GM23338 (cell line): ENCODE data around the gene ME1. TPM values are rescaled to one million over a fixed set of nuclear protein-coding genes. Genes with fewer than 3 reads are reported as not detected.

Source experiments
- ATAC-seq: fragments of 200-7000 bp; cut with Tn5 transposase; 3 replicates; pipeline ENCODE4 v1.9.1; 2020
- DNase-seq: peaks from one replicate; pipeline ENCODE4 v3.0.0-alpha.2; 2015; ENCODE audit warnings: low spot score
- H2AFZ ChIP-seq: fragments of 200-600 bp; sonication (generic); 2 replicates; pipeline ENCODE4 v1.8.0; 2016; ENCODE audit warnings: antibody characterized with exemption, mild to moderate bottlenecking, moderate library complexity
- H3F3A ChIP-seq: fragments of 200-600 bp; sonication (generic); replicated peaks from 2 replicates; pipeline ENCODE4 v1.8.0; 2017; ENCODE audit warnings: antibody characterized with exemption, mixed run types, low read depth
- H3K27ac ChIP-seq: fragments of 200-600 bp; sonication (generic); 2 replicates; pipeline ENCODE4 v1.6.1; 2016; ENCODE audit warnings: low read depth
- H3K27me3 ChIP-seq: fragments of 200-600 bp; sonication (generic); 2 replicates; pipeline ENCODE4 v1.8.0; 2016; ENCODE audit warnings: mild to moderate bottlenecking, mixed run types, moderate library complexity; ENCODE audit not compliant: insufficient read depth
- H3K36me3 ChIP-seq: fragments of 200-600 bp; sonication (generic); 2 replicates; pipeline ENCODE4 v1.8.0; 2016; ENCODE audit warnings: mild to moderate bottlenecking; ENCODE audit not compliant: insufficient read depth
- H3K4me1 ChIP-seq: fragments of 200-600 bp; sonication (generic); 2 replicates; pipeline ENCODE4 v1.8.0; 2016; ENCODE audit warnings: mild to moderate bottlenecking, moderate library complexity; ENCODE audit not compliant: insufficient read depth
- H3K4me2 ChIP-seq: fragments of 200-600 bp; sonication (generic); 2 replicates; pipeline ENCODE4 v1.7.1; 2017; ENCODE audit warnings: mixed run types
- H3K4me3 ChIP-seq: fragments of 200-600 bp; sonication (generic); 2 replicates; pipeline ENCODE4 v1.6.1; 2016; ENCODE audit warnings: mixed run types
- H3K79me2 ChIP-seq: fragments of 200-600 bp; sonication (generic); replicated peaks from 2 replicates; pipeline ENCODE4 v1.8.0; 2017; ENCODE audit warnings: mild to moderate bottlenecking; ENCODE audit not compliant: insufficient read depth
- H3K9me2 ChIP-seq: fragments of 200-600 bp; sonication (generic); 2 replicates; pipeline ENCODE4 v1.8.0; 2017; ENCODE audit not compliant: insufficient read depth
- H4K20me1 ChIP-seq: fragments of 200-600 bp; sonication (generic); replicated peaks from 2 replicates; pipeline ENCODE4 v1.8.0; 2017; ENCODE audit warnings: mild to moderate bottlenecking; ENCODE audit not compliant: insufficient read depth
- H3K27ac Mint-ChIP-seq: 2 replicates; pipeline ENCODE4 v1.8.0; 2020; ENCODE audit warnings: inconsistent platforms, mild to moderate bottlenecking, moderate library complexity, mixed read lengths
- H3K27me3 Mint-ChIP-seq: 3 replicates; pipeline ENCODE4 v1.8.0; 2022; ENCODE audit warnings: low read depth, mild to moderate bottlenecking, moderate library complexity, mixed read lengths, inconsistent platforms; ENCODE audit not compliant: insufficient read depth, poor library complexity
- H3K36me3 Mint-ChIP-seq: 3 replicates; pipeline ENCODE4 v1.8.0; 2021; ENCODE audit warnings: low read depth, mild to moderate bottlenecking, inconsistent platforms, moderate library complexity, mixed read lengths
- H3K4me1 Mint-ChIP-seq: 3 replicates; pipeline ENCODE4 v1.8.0; 2020; ENCODE audit warnings: mild to moderate bottlenecking, inconsistent platforms, mixed read lengths
- H3K4me3 Mint-ChIP-seq: 3 replicates; pipeline ENCODE4 v1.8.0; 2021; ENCODE audit warnings: moderate library complexity, mild to moderate bottlenecking, inconsistent platforms, mixed read lengths
- H3K9me3 Mint-ChIP-seq: 3 replicates; pipeline ENCODE4 v1.8.0; 2020; ENCODE audit warnings: moderate library complexity, mild to moderate bottlenecking, inconsistent platforms, mixed read lengths
- CTCF ChIP-seq, 2 experiments: fragments of 200-600 bp in 1 of 2; sonication (generic) in 1 of 2; conservative IDR thresholded peaks; 2 replicates each; pipeline versions ENCODE4 v1.5.1 to v1.6.1; 2016 to 2017; ENCODE audit warnings: antibody characterized with exemption in 2 of 2, low read depth in 2 of 2, mild to moderate bottlenecking in 2 of 2, moderate library complexity in 1 of 2
- JUNB ChIP-seq: IDR thresholded peaks from one replicate; pipeline ENCODE4 v1.6.1; 2016; ENCODE audit warnings: antibody characterized with exemption; ENCODE audit not compliant: unreplicated experiment
- ZNF114 ChIP-seq: fragments of 250-450 bp; sonication (Bioruptor Pico); IDR thresholded peaks from 2 replicates; pipeline ENCODE4 v1.5.0; 2020; ENCODE audit warnings: mild to moderate bottlenecking, moderate library complexity
- ZNF462 ChIP-seq: fragments of 250-450 bp; sonication (Bioruptor Pico); IDR thresholded peaks from 2 replicates; pipeline ENCODE4 v1.5.0; 2020; ENCODE audit warnings: mild to moderate bottlenecking, moderate library complexity
- polyA plus RNA-seq: library from polyadenylated mRNA; unstranded; fragments of >200 nt; fragmentation: Nextera tagmentation; extraction: Ambion mirVana; gene quantifications from 2 replicates; pipeline ENCODE4 v1.2.1, GENCODE V29; 2016
- total RNA-seq: library from RNA; depleted of rRNA; stranded (reverse); fragments of >200 nt; shearing (Covaris generic); gene quantifications from 2 replicates; pipeline ENCODE4 v1.2.3, GENCODE V29; 2014

Gene ME1
- total and polyA plus RNA-seq, 2 experiments from 2014 or later, result 6.4 to 8.0 TPM

GRCh38 chr6:83433177-83433576 is 2.3 kb upstream of the ME1 start (continued):
- TF ChIP-seq CTCF (conservative IDR thresholded peaks at IDR 0.05; ENCODE audit: low read depth in 2 of 2) (no peak), ZNF462 (CRISPR knock-in tag) (no peak), ZNF114 (CRISPR knock-in tag) (no peak)

GRCh38 chr6:83432636-83433035 is 1.8 kb upstream of the ME1 start:
- Mint-ChIP-seq H3K4me1 (peaks cover 19% of the 10 kb centered on the region; the same call in 2 of the 3 replicates), H3K27ac (no peak overlapping the region), H3K36me3 (no peaks in the 10 kb centered on the region), H3K4me3 (no peak overlapping the region), H3K27me3 (peaks cover 14% of the 10 kb centered on the region), H3K9me3 (no peaks in the 10 kb centered on the region)
- peaks cover 12% of the 10 kb centered on the region for H3K4me1 ChIP-seq
- H3K9me2 ChIP-seq, result no peaks in the 10 kb centered on the region; the same call in 1 of the 2 replicates
- no peak for DNase-seq
- no peaks in the 10 kb centered on the region for H3F3A ChIP-seq
- peaks cover 7% of the 10 kb centered on the region; the same call in 1 of the 2 replicates for H3K27me3 ChIP-seq
- no peak overlapping the region for H3K4me3 ChIP-seq
- peaks cover 23% of the 10 kb centered on the region for H3K79me2 ChIP-seq
- no peak overlapping the region for H3K27ac ChIP-seq
- no peak overlapping the region for H3K4me2 ChIP-seq
- no peak for TF ChIP-seq JUNB
- ATAC-seq, result no peak
- H4K20me1 ChIP-seq, result no peaks in the 10 kb centered on the region
- no peaks in the 10 kb centered on the region for H3K36me3 ChIP-seq
- H2AFZ ChIP-seq, result no peak overlapping the region
